Smooth muscle cell (in vitro differentiated cells): ENCODE data around the gene CHN2. TPM values are rescaled to one million over a fixed set of nuclear protein-coding genes. Genes with fewer than 3 reads are reported as not detected.

Experiments used
- DNase-seq: peaks from one replicate; lab custom pipeline; 2025; ENCODE audit not compliant: unreplicated experiment; lab: John Stamatoyannopoulos, UW
- H2AFZ ChIP-seq: fragments of 200-600 bp; sonication (generic); 2 replicates; pipeline ENCODE4 v1.6.0; 2016; ENCODE audit warnings: antibody characterized with exemption, low read depth, mild to moderate bottlenecking
- H3F3A ChIP-seq: fragments of 200-600 bp; sonication (generic); 2 replicates; pipeline ENCODE4 v1.6.0; 2017; ENCODE audit warnings: antibody characterized with exemption, low read depth
- H3K27ac ChIP-seq: fragments of 200-600 bp; sonication (generic); 2 replicates; pipeline ENCODE4 v1.5.1; 2016; ENCODE audit warnings: low read depth, mild to moderate bottlenecking
- H3K27me3 ChIP-seq: fragments of 200-600 bp; sonication (generic); 2 replicates; pipeline ENCODE4 v1.6.1; 2016; ENCODE audit warnings: low read depth, mild to moderate bottlenecking
- H3K36me3 ChIP-seq: fragments of 200-600 bp; sonication (generic); 2 replicates; pipeline ENCODE4 v1.5.1; 2016; ENCODE audit warnings: low read depth
- H3K4me1 ChIP-seq: fragments of 200-600 bp; sonication (generic); 2 replicates; pipeline ENCODE4 v1.5.1; 2016; ENCODE audit warnings: low read depth
- H3K4me2 ChIP-seq: fragments of 200-600 bp; sonication (generic); 2 replicates; pipeline ENCODE4 v1.6.0; 2016; ENCODE audit warnings: mild to moderate bottlenecking
- H3K4me3 ChIP-seq: fragments of 200-600 bp; sonication (generic); 2 replicates; pipeline ENCODE4 v1.5.1; 2016; ENCODE audit warnings: mild to moderate bottlenecking
- H3K79me2 ChIP-seq: fragments of 200-600 bp; sonication (generic); 2 replicates; pipeline ENCODE4 v1.6.0; 2016; ENCODE audit warnings: low read depth, mild to moderate bottlenecking
- H3K9ac ChIP-seq: fragments of 200-600 bp; sonication (generic); 2 replicates; pipeline ENCODE4 v1.6.0; 2016; ENCODE audit warnings: low read depth
- H3K9me3 ChIP-seq: fragments of 200-600 bp; sonication (generic); replicated peaks from 2 replicates; pipeline ENCODE4 v1.5.1; 2016; ENCODE audit warnings: low read depth
- H4K20me1 ChIP-seq: fragments of 200-600 bp; sonication (generic); 2 replicates; pipeline ENCODE4 v1.6.0; 2016; ENCODE audit warnings: low read depth
- CTCF ChIP-seq: fragments of 200-600 bp; sonication (generic); IDR thresholded peaks from 2 replicates; pipeline ENCODE4 v1.5.1; 2017; ENCODE audit warnings: borderline replicate concordance, mild to moderate bottlenecking, antibody characterized with exemption; ENCODE audit not compliant: insufficient read depth, poor library complexity, severe bottlenecking
- WGBS: methylation state at CpG from one replicate; pipeline ENCODE4 v1.1.7; 2016; ENCODE audit warnings: low lambda C conversion rate; 5-methylcytosine and 5-hydroxymethylcytosine counted together
- polyA plus RNA-seq: library from polyadenylated mRNA; unstranded; fragments of >200 nt; fragmentation: Nextera tagmentation; extraction: Ambion mirVana; gene quantifications from 2 replicates; pipeline ENCODE4 v1.2.1, GENCODE V29; 2016
- total RNA-seq: library from RNA; depleted of rRNA; stranded (reverse); fragments of >200 nt; gene quantifications from 2 replicates; pipeline ENCODE4 v1.2.3, GENCODE V29; 2014

CHN2 gene
- total and polyA plus RNA-seq, 2 experiments from 2014 or later, result 7.4 to 20.7 TPM

- no peak overlapping the region for H3K27ac ChIP-seq
- no peaks in the 10 kb centered on the region for H3K9me3 ChIP-seq
- H3F3A ChIP-seq, result no peaks in the 10 kb centered on the region
- no peak overlapping the region for H3K4me2 ChIP-seq
- no peak overlapping the region for H3K9ac ChIP-seq
- no peaks in the 10 kb centered on the region for H3K79me2 ChIP-seq
- H3K36me3 ChIP-seq, result no peaks in the 10 kb centered on the region
- H3K4me1 ChIP-seq, result no peaks in the 10 kb centered on the region
- DNase-seq, result no peak
- H2AFZ ChIP-seq, result no peak overlapping the region
- no peak for TF ChIP-seq CTCF
- H4K20me1 ChIP-seq, result no peaks in the 10 kb centered on the region
- 87% methylated on average over 9 of the region's 9 CpGs for WGBS
- H3K27me3 ChIP-seq, result peaks cover 6% of the 10 kb centered on the region
- H3K4me3 ChIP-seq, result no peak overlapping the region
Observed at GRCh38 chr7:29318853-29319718, 124.5 kb downstream of the CHN2 start.

- H3K79me2 ChIP-seq, result no peaks in the 10 kb centered on the region
- H3K27me3 ChIP-seq, result peaks cover 6% of the 10 kb centered on the region
- no peaks in the 10 kb centered on the region for H3F3A ChIP-seq
- no peak overlapping the region for H3K27ac ChIP-seq
- H4K20me1 ChIP-seq, result no peaks in the 10 kb centered on the region
- H3K36me3 ChIP-seq, result no peaks in the 10 kb centered on the region
- no peak for DNase-seq
- H2AFZ ChIP-seq, result no peak overlapping the region
- 61% methylated on average over 10 of the region's 10 CpGs for WGBS
- H3K4me1 ChIP-seq, result no peaks in the 10 kb centered on the region
- no peak overlapping the region for H3K4me2 ChIP-seq
- no peak overlapping the region for H3K9ac ChIP-seq
- TF ChIP-seq CTCF, result no peak
- H3K9me3 ChIP-seq, result no peaks in the 10 kb centered on the region
- H3K4me3 ChIP-seq, result no peak overlapping the region
Observed at GRCh38 chr7:29319719-29320521, 125.3 kb downstream of the CHN2 start.

- DNase-seq, result no peak
- peaks cover 6% of the 10 kb centered on the region for H3K27me3 ChIP-seq
- no peak overlapping the region for H3K9ac ChIP-seq
- no peaks in the 10 kb centered on the region for H3F3A ChIP-seq
- H3K27ac ChIP-seq, result no peak overlapping the region
- H3K4me1 ChIP-seq, result no peaks in the 10 kb centered on the region
- H3K4me2 ChIP-seq, result no peak overlapping the region
- WGBS, result 92% methylated on average over 2 of the region's 2 CpGs
- H4K20me1 ChIP-seq, result no peaks in the 10 kb centered on the region
- no peak for TF ChIP-seq CTCF
- H3K4me3 ChIP-seq, result no peak overlapping the region
- no peaks in the 10 kb centered on the region for H3K9me3 ChIP-seq
- H3K79me2 ChIP-seq, result no peaks in the 10 kb centered on the region
- no peak overlapping the region for H2AFZ ChIP-seq
- H3K36me3 ChIP-seq, result no peaks in the 10 kb centered on the region
Observed at GRCh38 chr7:29320577-29320976, 126.0 kb downstream of the CHN2 start.
